Measurements from ENCODE around the gene STAM. TPM values are rescaled to one million over a fixed set of nuclear protein-coding genes. Genes with fewer than 3 reads are reported as not detected.

Gene STAM
- total RNA-seq, 1 donor: 45.6 TPM

GRCh38 chr10:17683541-17683940, 39.6 kb downstream of the STAM start:
- no peaks in the 10 kb centered on the region for H3K9me3 ChIP-seq (ENCODE audit: low read depth, low read length)
- H3K27ac ChIP-seq (ENCODE audit: low read depth, low read length): no peak overlapping the region
- H3K4me2 ChIP-seq (ENCODE audit: insufficient read depth, low read length): no peak overlapping the region
- peaks cover 4% of the 10 kb centered on the region for H3K36me3 ChIP-seq (ENCODE audit: insufficient read depth, low read length)
- H2AFZ ChIP-seq (ENCODE audit: low read length): no peak overlapping the region
- no peaks in the 10 kb centered on the region for H3K27me3 ChIP-seq (ENCODE audit: insufficient read depth, low read length)
- H3K79me2 ChIP-seq (ENCODE audit: insufficient read depth, low read length): peaks cover 95% of the 10 kb centered on the region
- no peak overlapping the region for H3K4me3 ChIP-seq (ENCODE audit: insufficient read depth, low read length)
- no peak for DNase-seq (ENCODE audit: insufficient read length, low spot score, missing footprints)
- no peaks in the 10 kb centered on the region for H4K20me1 ChIP-seq (ENCODE audit: insufficient read depth, low read length)
- no peaks in the 10 kb centered on the region for H3K4me1 ChIP-seq (ENCODE audit: insufficient read depth, low read length)
- TF ChIP-seq CTCF (IDR thresholded peaks at IDR 0.05; ENCODE audit: extremely low read depth, low read depth, low read length): no peak

GRCh38 chr10:17684537-17684936, 40.6 kb downstream of the STAM start:
- H2AFZ ChIP-seq (ENCODE audit: low read length): no peak overlapping the region
- no peaks in the 10 kb centered on the region for H4K20me1 ChIP-seq (ENCODE audit: insufficient read depth, low read length)
- H3K27me3 ChIP-seq (ENCODE audit: insufficient read depth, low read length): no peaks in the 10 kb centered on the region
- TF ChIP-seq CTCF (IDR thresholded peaks at IDR 0.05; ENCODE audit: extremely low read depth, low read depth, low read length): no peak
- H3K9me3 ChIP-seq (ENCODE audit: low read depth, low read length): no peaks in the 10 kb centered on the region
- peaks cover 92% of the 10 kb centered on the region for H3K79me2 ChIP-seq (ENCODE audit: insufficient read depth, low read length)
- no peak overlapping the region for H3K4me2 ChIP-seq (ENCODE audit: insufficient read depth, low read length)
- DNase-seq (ENCODE audit: insufficient read length, low spot score, missing footprints): no peak
- H3K36me3 ChIP-seq (ENCODE audit: insufficient read depth, low read length): peaks cover 5% of the 10 kb centered on the region
- no peaks in the 10 kb centered on the region for H3K4me1 ChIP-seq (ENCODE audit: insufficient read depth, low read length)
- no peak overlapping the region for H3K4me3 ChIP-seq (ENCODE audit: insufficient read depth, low read length)
- no peak overlapping the region for H3K27ac ChIP-seq (ENCODE audit: low read depth, low read length)

GRCh38 chr10:17685233-17685840, 41.4 kb downstream of the STAM start:
- no peaks in the 10 kb centered on the region for H3K9me3 ChIP-seq (ENCODE audit: low read depth, low read length)
- H3K4me1 ChIP-seq (ENCODE audit: insufficient read depth, low read length): no peaks in the 10 kb centered on the region
- no peak overlapping the region for H3K27ac ChIP-seq (ENCODE audit: low read depth, low read length)
- peaks cover 11% of the 10 kb centered on the region for H3K36me3 ChIP-seq (ENCODE audit: insufficient read depth, low read length)
- DNase-seq (ENCODE audit: insufficient read length, low spot score, missing footprints): no peak
- H3K79me2 ChIP-seq (ENCODE audit: insufficient read depth, low read length): peaks cover 91% of the 10 kb centered on the region
- no peaks in the 10 kb centered on the region for H4K20me1 ChIP-seq (ENCODE audit: insufficient read depth, low read length)
- no peak overlapping the region for H2AFZ ChIP-seq (ENCODE audit: low read length)
- no peaks in the 10 kb centered on the region for H3K27me3 ChIP-seq (ENCODE audit: insufficient read depth, low read length)
- H3K4me2 ChIP-seq (ENCODE audit: insufficient read depth, low read length): no peak overlapping the region
- H3K4me3 ChIP-seq (ENCODE audit: insufficient read depth, low read length): no peak overlapping the region
- no peak for TF ChIP-seq CTCF (IDR thresholded peaks at IDR 0.05; ENCODE audit: extremely low read depth, low read depth, low read length)

- no peak for TF ChIP-seq CTCF (IDR thresholded peaks at IDR 0.05; ENCODE audit: extremely low read depth, low read depth, low read length)
- H3K27ac ChIP-seq (ENCODE audit: low read depth, low read length): no peak overlapping the region
- H4K20me1 ChIP-seq (ENCODE audit: insufficient read depth, low read length): no peaks in the 10 kb centered on the region
- H3K27me3 ChIP-seq (ENCODE audit: insufficient read depth, low read length): no peaks in the 10 kb centered on the region
- peaks cover 14% of the 10 kb centered on the region for H3K36me3 ChIP-seq (ENCODE audit: insufficient read depth, low read length)
- H3K9me3 ChIP-seq (ENCODE audit: low read depth, low read length): no peaks in the 10 kb centered on the region
- H3K79me2 ChIP-seq (ENCODE audit: insufficient read depth, low read length): peaks cover 83% of the 10 kb centered on the region
- H3K4me1 ChIP-seq (ENCODE audit: insufficient read depth, low read length): no peaks in the 10 kb centered on the region
- H3K4me3 ChIP-seq (ENCODE audit: insufficient read depth, low read length): no peak overlapping the region
- no peak for DNase-seq (ENCODE audit: insufficient read length, low spot score, missing footprints)
- no peak overlapping the region for H2AFZ ChIP-seq (ENCODE audit: low read length)
- H3K4me2 ChIP-seq (ENCODE audit: insufficient read depth, low read length): no peak overlapping the region
These were observed 43.3 kb downstream of the STAM start for GRCh38 chr10:17687117-17687831.

Data from osteoblast (primary cell).